Rectal smooth muscle tissue (tissue), 1 donor: Measurements from ENCODE around the gene GCN1.

Source experiments
- H3K27ac ChIP-seq: one replicate; pipeline ENCODE4 v1.7.0; 2013; ENCODE audit warnings: low read depth, low read length, inconsistent platforms
- H3K27me3 ChIP-seq: one replicate; pipeline ENCODE4 v1.7.0; 2013; ENCODE audit warnings: low read length; ENCODE audit not compliant: control insufficient read depth, insufficient read depth
- H3K36me3 ChIP-seq: one replicate; pipeline ENCODE4 v1.7.0; 2013; ENCODE audit warnings: low read length; ENCODE audit not compliant: control insufficient read depth, insufficient read depth
- H3K4me1 ChIP-seq: one replicate; pipeline ENCODE4 v1.7.0; 2013; ENCODE audit warnings: low read length; ENCODE audit not compliant: control insufficient read depth, insufficient read depth
- H3K4me3 ChIP-seq: one replicate; pipeline ENCODE4 v1.7.0; 2013; ENCODE audit warnings: low read length
- H3K9ac ChIP-seq: one replicate; pipeline ENCODE4 v1.7.0; 2013; ENCODE audit warnings: low read length

The GCN1 gene

GRCh38 chr12:120159509-120160237, 34.8 kb downstream of the GCN1 start:
- H3K27me3 ChIP-seq, result no peaks in the 10 kb centered on the region
- no peaks in the 10 kb centered on the region for H3K4me1 ChIP-seq
- no peak overlapping the region for H3K4me3 ChIP-seq
- H3K36me3 ChIP-seq, result peaks cover 77% of the 10 kb centered on the region
- no peak overlapping the region for H3K27ac ChIP-seq
- H3K9ac ChIP-seq, result no peak overlapping the region

- Histone ChIP-seq H3K27ac (no peak overlapping the region), H3K9ac (no peak overlapping the region), H3K27me3 (no peaks in the 10 kb centered on the region), H3K4me1 (no peaks in the 10 kb centered on the region), H3K36me3 (peaks cover 84% of the 10 kb centered on the region), H3K4me3 (no peak overlapping the region)
Observed at GRCh38 chr12:120158351-120158750, 36.2 kb downstream of the GCN1 start.

- H3K9ac ChIP-seq, result no peak overlapping the region
- no peak overlapping the region for H3K4me3 ChIP-seq
- no peak overlapping the region for H3K27ac ChIP-seq
- no peaks in the 10 kb centered on the region for H3K4me1 ChIP-seq
- no peaks in the 10 kb centered on the region for H3K27me3 ChIP-seq
- peaks cover 82% of the 10 kb centered on the region for H3K36me3 ChIP-seq
Observed at GRCh38 chr12:120157678-120158077, 36.8 kb downstream of the GCN1 start.

- peaks cover 73% of the 10 kb centered on the region for H3K36me3 ChIP-seq
- H3K27me3 ChIP-seq, result no peaks in the 10 kb centered on the region
Observed at GRCh38 chr12:120156315-120157259, 37.9 kb downstream of the GCN1 start.

GRCh38 chr12:120155072-120155471, 39.4 kb downstream of the GCN1 start:
- Histone ChIP-seq H3K27me3 (no peaks in the 10 kb centered on the region), H3K27ac (no peak overlapping the region), H3K36me3 (peaks cover 60% of the 10 kb centered on the region), H3K9ac (no peak overlapping the region), H3K4me1 (no peaks in the 10 kb centered on the region), H3K4me3 (no peak overlapping the region)

More at GRCh38 chr12:120156315-120157259, 37.9 kb downstream of the GCN1 start:
- H3K4me1 ChIP-seq, result no peaks in the 10 kb centered on the region
- no peak overlapping the region for H3K27ac ChIP-seq
- no peak overlapping the region for H3K4me3 ChIP-seq
- no peak overlapping the region for H3K9ac ChIP-seq

- no peaks in the 10 kb centered on the region for H3K27me3 ChIP-seq
- H3K36me3 ChIP-seq, result peaks cover 58% of the 10 kb centered on the region
- no peak overlapping the region for H3K27ac ChIP-seq
- no peak overlapping the region for H3K9ac ChIP-seq
- no peak overlapping the region for H3K4me3 ChIP-seq
- H3K4me1 ChIP-seq, result no peaks in the 10 kb centered on the region
Observed at GRCh38 chr12:120150919-120151525, 43.5 kb downstream of the GCN1 start.

DNA sequence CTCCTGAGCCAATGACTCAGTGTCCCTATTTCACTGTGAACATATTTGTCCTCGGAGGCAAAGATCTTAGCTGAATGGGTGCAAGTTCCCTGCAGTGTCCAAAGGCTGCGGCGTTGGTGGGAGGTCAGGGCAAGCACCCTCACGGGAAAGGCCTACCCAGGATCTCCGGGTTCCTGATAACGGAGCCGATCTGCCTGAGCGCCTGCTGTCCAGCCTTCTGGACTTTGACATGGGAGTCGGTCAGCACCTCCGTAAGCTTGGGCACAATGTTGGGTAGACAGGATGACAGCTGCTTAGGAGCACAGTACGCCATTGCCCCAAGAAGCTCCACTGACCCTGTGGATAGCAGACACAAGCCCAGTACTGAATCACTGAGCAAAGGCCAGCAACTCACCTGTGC, 46.5 kb downstream of the GCN1 start:
- Histone ChIP-seq H3K4me1 (no peaks in the 10 kb centered on the region), H3K4me3 (no peak overlapping the region), H3K36me3 (peaks cover 48% of the 10 kb centered on the region), H3K27me3 (no peaks in the 10 kb centered on the region), H3K27ac (no peak overlapping the region), H3K9ac (no peak overlapping the region)

GRCh38 chr12:120145164-120145563, 49.4 kb downstream of the GCN1 start:
- Histone ChIP-seq H3K36me3 (peaks cover 66% of the 10 kb centered on the region), H3K4me3 (no peak overlapping the region), H3K27ac (no peak overlapping the region), H3K27me3 (no peaks in the 10 kb centered on the region), H3K9ac (no peak overlapping the region), H3K4me1 (no peaks in the 10 kb centered on the region)

- Histone ChIP-seq H3K36me3 (peaks cover 64% of the 10 kb centered on the region), H3K9ac (no peak overlapping the region)
Observed at GRCh38 chr12:120144215-120144614, 50.3 kb downstream of the GCN1 start.

DNA sequence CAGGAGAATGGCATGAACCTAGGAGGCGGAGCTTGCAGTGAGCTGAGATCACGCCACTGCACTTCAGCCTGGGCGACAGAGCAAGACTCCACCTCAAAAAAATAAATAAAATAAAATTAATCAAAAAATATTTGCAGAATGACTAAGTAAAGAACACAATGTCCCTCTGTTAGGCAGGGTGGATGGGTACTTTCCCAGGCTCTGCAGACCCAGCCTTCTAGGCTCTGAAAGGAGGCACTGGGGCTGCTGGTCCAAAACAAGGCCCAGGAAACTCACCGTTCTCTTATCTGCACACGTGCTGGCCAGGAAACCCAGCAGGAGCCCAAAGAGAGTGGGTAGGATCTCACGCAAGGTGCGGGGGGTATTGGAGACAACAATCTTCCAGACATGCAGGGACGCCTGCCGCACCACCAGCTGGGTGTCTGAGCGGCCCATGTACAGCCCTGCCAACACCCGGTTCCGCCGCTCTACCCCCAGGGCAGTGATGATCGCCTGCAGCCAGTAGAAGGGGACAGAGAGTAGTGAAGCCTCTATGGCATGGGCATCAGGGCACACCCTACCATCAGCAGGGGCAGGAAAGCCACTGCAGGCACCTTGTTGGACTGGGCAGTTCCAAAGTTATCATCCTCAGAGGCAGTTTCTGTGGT, 52.2 kb downstream of the GCN1 start:
- H3K27ac ChIP-seq, result no peak overlapping the region
- H3K4me3 ChIP-seq, result no peak overlapping the region
- H3K36me3 ChIP-seq, result peaks cover 68% of the 10 kb centered on the region

More at GRCh38 chr12:120144215-120144614, 50.3 kb downstream of the GCN1 start:
- H3K27ac ChIP-seq, result no peak overlapping the region
- H3K27me3 ChIP-seq, result no peaks in the 10 kb centered on the region
- no peaks in the 10 kb centered on the region for H3K4me1 ChIP-seq
- H3K4me3 ChIP-seq, result no peak overlapping the region

GRCh38 chr12:120141336-120141735, 53.2 kb downstream of the GCN1 start:
- H3K27ac ChIP-seq, result no peak overlapping the region
- H3K4me3 ChIP-seq, result no peak overlapping the region
- H3K9ac ChIP-seq, result no peak overlapping the region
- peaks cover 69% of the 10 kb centered on the region for H3K36me3 ChIP-seq
- no peaks in the 10 kb centered on the region for H3K4me1 ChIP-seq
- H3K27me3 ChIP-seq, result no peaks in the 10 kb centered on the region

More for the DNA sequence above, 52.2 kb downstream of the GCN1 start:
- H3K9ac ChIP-seq, result no peak overlapping the region
- no peaks in the 10 kb centered on the region for H3K27me3 ChIP-seq
- no peaks in the 10 kb centered on the region for H3K4me1 ChIP-seq

DNA sequence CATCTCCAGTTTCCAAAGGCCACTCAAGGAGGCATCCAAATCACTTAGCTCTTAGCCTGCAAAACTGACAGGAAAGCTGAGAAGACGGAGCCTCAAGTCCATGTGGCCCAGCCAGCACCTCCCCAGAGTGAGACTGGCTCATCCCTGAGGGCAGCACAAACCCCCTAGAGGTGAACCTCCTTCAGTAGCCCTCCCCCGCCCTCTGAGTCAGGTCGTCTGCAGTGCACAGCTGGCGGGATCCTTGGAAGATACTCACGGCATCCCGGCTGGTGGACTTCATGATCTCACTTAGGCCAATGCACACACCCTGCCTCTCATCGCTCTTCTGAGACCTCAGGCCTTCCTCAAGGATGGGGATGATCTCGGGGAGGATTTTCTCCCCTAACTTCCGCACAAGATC, 53.9 kb downstream of the GCN1 start:
- H3K27me3 ChIP-seq, result no peaks in the 10 kb centered on the region
- no peak overlapping the region for H3K4me3 ChIP-seq
- H3K4me1 ChIP-seq, result no peaks in the 10 kb centered on the region
- no peak overlapping the region for H3K27ac ChIP-seq
- H3K36me3 ChIP-seq, result peaks cover 74% of the 10 kb centered on the region
- no peak overlapping the region for H3K9ac ChIP-seq
